Islet of Langerhans (tissue), 1 donor: ENCODE results near the gene INTS2.
"Not testable (repeated sequence)": the region's sequence is repeated elsewhere in the genome, so short reads cannot be mapped to it uniquely, and the experiment has no call there.

Experiments used
- FAIRE-seq: peaks from one replicate; lab custom pipeline; 2011; peaks lifted over from hg19 to GRCh38; lab: Jason Lieb, UNC

Gene INTS2

DNA sequence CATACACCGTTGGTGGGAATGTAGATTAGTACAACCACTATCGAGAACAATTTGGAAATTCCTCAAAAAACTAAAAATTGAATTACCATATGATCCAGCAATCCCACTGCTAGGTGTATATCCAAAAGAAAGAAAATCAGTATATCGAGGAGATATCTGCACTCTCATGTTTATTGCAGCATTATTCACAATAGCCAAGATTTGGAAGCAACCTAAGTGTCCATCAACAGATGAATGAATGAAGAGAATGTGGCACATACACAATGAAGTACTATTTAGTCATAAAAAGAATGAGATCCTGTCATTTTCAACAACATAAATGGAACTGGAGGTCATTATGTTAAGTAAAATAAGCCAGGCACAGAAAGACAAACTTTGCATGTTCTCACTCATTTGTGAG lies 108.5 kb downstream of the INTS2 start:
- not testable (repeated sequence) for FAIRE-seq

GRCh38 chr17:61818225-61818624 lies 109.6 kb downstream of the INTS2 start:
- no peak for FAIRE-seq

- FAIRE-seq = no peak
These were observed 110.3 kb downstream of the INTS2 start for GRCh38 chr17:61817452-61817851.

DNA sequence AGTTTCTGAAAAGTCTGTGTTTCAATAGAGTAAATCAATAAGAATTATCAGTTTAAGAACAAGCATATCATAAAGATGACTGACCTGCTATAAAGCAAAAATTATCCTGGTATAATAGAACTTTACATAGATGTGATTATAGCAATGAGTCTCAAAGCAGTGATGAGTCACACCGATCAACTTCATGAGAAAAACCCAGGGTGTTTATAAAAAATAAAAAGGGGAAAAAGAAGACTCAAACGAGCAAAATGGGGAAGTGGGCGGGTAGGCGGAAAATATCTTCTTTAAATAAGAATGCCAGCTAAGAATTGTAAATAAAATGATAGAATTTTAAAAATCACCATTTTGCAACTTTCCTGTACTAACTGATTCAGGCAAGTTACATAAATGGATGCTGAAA lies 111.2 kb downstream of the INTS2 start:
- FAIRE-seq = no peak

GRCh38 chr17:61815863-61816503 lies 111.8 kb downstream of the INTS2 start:
- no peak for FAIRE-seq
